Measurements from ENCODE around the gene NFS1. TPM values are rescaled to one million over a fixed set of nuclear protein-coding genes. Genes with fewer than 3 reads are reported as not detected.

NFS1 gene
- total RNA-seq, 1 experiment from 2014 or later = 69.8 TPM

DNA sequence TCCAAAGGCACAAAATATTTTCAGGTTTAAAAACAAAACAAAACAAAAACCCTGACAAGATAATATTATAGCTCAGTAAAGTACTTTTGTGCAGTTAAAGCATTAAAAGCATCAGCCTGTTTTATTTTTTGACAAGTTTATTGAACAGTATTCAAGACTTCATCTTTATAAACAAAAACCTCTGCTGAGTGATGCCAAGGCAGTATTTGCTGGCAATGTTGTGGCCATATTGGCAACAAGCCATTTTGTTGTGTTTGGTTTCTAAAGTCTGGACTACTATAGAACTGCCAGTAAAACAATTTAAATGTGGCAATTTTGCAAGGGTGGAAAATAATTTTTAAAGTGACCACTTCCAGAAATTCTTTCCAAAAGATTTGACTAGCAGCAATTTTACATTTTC, 50.3 kb downstream of the NFS1 start:
- peaks cover 4% of the 10 kb centered on the region for H3K36me3 ChIP-seq (ENCODE audit: control insufficient read depth, insufficient read depth, low read length)

GRCh38 chr20:35644806-35645205, 54.3 kb downstream of the NFS1 start:
- TF ChIP-seq, protein P1, sequence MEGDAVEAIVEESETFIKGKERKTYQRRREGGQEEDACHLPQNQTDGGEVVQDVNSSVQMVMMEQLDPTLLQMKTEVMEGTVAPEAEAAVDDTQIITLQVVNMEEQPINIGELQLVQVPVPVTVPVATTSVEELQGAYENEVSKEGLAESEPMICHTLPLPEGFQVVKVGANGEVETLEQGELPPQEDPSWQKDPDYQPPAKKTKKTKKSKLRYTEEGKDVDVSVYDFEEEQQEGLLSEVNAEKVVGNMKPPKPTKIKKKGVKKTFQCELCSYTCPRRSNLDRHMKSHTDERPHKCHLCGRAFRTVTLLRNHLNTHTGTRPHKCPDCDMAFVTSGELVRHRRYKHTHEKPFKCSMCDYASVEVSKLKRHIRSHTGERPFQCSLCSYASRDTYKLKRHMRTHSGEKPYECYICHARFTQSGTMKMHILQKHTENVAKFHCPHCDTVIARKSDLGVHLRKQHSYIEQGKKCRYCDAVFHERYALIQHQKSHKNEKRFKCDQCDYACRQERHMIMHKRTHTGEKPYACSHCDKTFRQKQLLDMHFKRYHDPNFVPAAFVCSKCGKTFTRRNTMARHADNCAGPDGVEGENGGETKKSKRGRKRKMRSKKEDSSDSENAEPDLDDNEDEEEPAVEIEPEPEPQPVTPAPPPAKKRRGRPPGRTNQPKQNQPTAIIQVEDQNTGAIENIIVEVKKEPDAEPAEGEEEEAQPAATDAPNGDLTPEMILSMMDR (IDR thresholded peaks at IDR 0.05; ENCODE audit: insufficient read depth in 1 of 2, low read depth in 1 of 2, low read length in 1 of 2, severe bottlenecking in 1 of 2, unreplicated experiment in 1 of 2) = no peak
- ChIA-PET POLR2A (interaction anchor here (1.0 to 1.1 kb wide), 2 partner anchors 19 to 310 kb away, joined by 3 read pairs; partner anchors contain the start of gene SCAND1), CTCF (no interaction called here)
- H3K4me3 Mint-ChIP-seq (ENCODE audit: unreplicated experiment) = no peak overlapping the region
- H3K27ac Mint-ChIP-seq (ENCODE audit: unreplicated experiment) = no peak overlapping the region
- no peaks in the 10 kb centered on the region for H3K27me3 Mint-ChIP-seq (ENCODE audit: insufficient read depth, unreplicated experiment)
- H3K4me1 Mint-ChIP-seq (ENCODE audit: low read depth, unreplicated experiment) = peaks cover 12% of the 10 kb centered on the region
- no TSS peak for BruUV-seq (replicated peaks)
- Histone ChIP-seq H3K9me3 (no peaks in the 10 kb centered on the region), H3K36me3 (ENCODE audit: control insufficient read depth, insufficient read depth, low read length) (no peaks in the 10 kb centered on the region; the same call in 1 of the 2 replicates), H3K4me3 (ENCODE audit: low read depth, low read length) (no peak overlapping the region), H3K4me1 (no peaks in the 10 kb centered on the region), H3K27me3 (replicated peaks; ENCODE audit: control insufficient read depth, insufficient read depth, low read length) (no peaks in the 10 kb centered on the region)
- H3K9me3 Mint-ChIP-seq (ENCODE audit: unreplicated experiment) = no peaks in the 10 kb centered on the region
- intact Hi-C loops (cut with micrococcal nuclease; ENCODE audit: unreplicated experiment) = no loop called here
- H3K36me3 Mint-ChIP-seq (ENCODE audit: insufficient read depth, unreplicated experiment) = peaks cover 88% of the 10 kb centered on the region
- no peak for DNase-seq

More for the DNA sequence above, 50.3 kb downstream of the NFS1 start:
- no peaks in the 10 kb centered on the region for H3K9me3 Mint-ChIP-seq (ENCODE audit: unreplicated experiment)
- peaks cover 6% of the 10 kb centered on the region for H3K4me1 Mint-ChIP-seq (ENCODE audit: low read depth, unreplicated experiment)
- Histone ChIP-seq H3K4me1 (no peaks in the 10 kb centered on the region), H3K27me3 (replicated peaks; ENCODE audit: control insufficient read depth, insufficient read depth, low read length) (no peaks in the 10 kb centered on the region), H3K4me3 (ENCODE audit: low read depth, low read length) (no peak overlapping the region), H3K9me3 (no peaks in the 10 kb centered on the region)
- ChIA-PET POLR2A (interaction anchor here (1.2 kb wide), 1 partner anchor 51 kb away, joined by 8 read pairs; the partner anchor contains the start of genes NFS1 and ROMO1), CTCF (no interaction called here)
- no peak for DNase-seq
- no peak overlapping the region for H3K27ac Mint-ChIP-seq (ENCODE audit: unreplicated experiment)
- H3K27me3 Mint-ChIP-seq (ENCODE audit: insufficient read depth, unreplicated experiment) = no peaks in the 10 kb centered on the region
- peaks cover 56% of the 10 kb centered on the region for H3K36me3 Mint-ChIP-seq (ENCODE audit: insufficient read depth, unreplicated experiment)
- TF ChIP-seq, protein P1 (IDR thresholded peaks at IDR 0.05; ENCODE audit: insufficient read depth in 1 of 2, low read depth in 1 of 2, low read length in 1 of 2, severe bottlenecking in 1 of 2, unreplicated experiment in 1 of 2) = no peak
- intact Hi-C loops (cut with micrococcal nuclease; ENCODE audit: unreplicated experiment) = no loop called here
- H3K4me3 Mint-ChIP-seq (ENCODE audit: unreplicated experiment) = no peak overlapping the region
- no TSS peak for BruUV-seq (replicated peaks)

- peaks cover 1% of the 10 kb centered on the region; the same call in 1 of the 2 replicates for H3K36me3 ChIP-seq (ENCODE audit: control insufficient read depth, insufficient read depth, low read length)
- peaks cover 77% of the 10 kb centered on the region for H3K36me3 Mint-ChIP-seq (ENCODE audit: insufficient read depth, unreplicated experiment)
- no TSS peak for BruUV-seq (replicated peaks)
- DNase-seq = no peak
- H3K4me3 Mint-ChIP-seq (ENCODE audit: unreplicated experiment) = no peak overlapping the region
- no peaks in the 10 kb centered on the region for H3K27me3 Mint-ChIP-seq (ENCODE audit: insufficient read depth, unreplicated experiment)
- POLR2A ChIA-PET = no interaction called here
- H3K27ac Mint-ChIP-seq (ENCODE audit: unreplicated experiment) = peak overlapping the region; percentile 22
- H3K9me3 Mint-ChIP-seq (ENCODE audit: unreplicated experiment) = no peaks in the 10 kb centered on the region
- H3K4me1 Mint-ChIP-seq (ENCODE audit: low read depth, unreplicated experiment) = peaks cover 17% of the 10 kb centered on the region
- H3K9me3 ChIP-seq = no peaks in the 10 kb centered on the region
- no peak overlapping the region for H3K4me3 ChIP-seq (ENCODE audit: low read depth, low read length)
- intact Hi-C loops (cut with micrococcal nuclease; ENCODE audit: unreplicated experiment) = no loop called here
- H3K4me1 ChIP-seq = no peaks in the 10 kb centered on the region; the same call in 1 of the 2 replicates
- TF ChIP-seq, protein P1 (IDR thresholded peaks at IDR 0.05; ENCODE audit: insufficient read depth in 1 of 2, low read depth in 1 of 2, low read length in 1 of 2, severe bottlenecking in 1 of 2, unreplicated experiment in 1 of 2) = no peak
- H3K27me3 ChIP-seq (replicated peaks; ENCODE audit: control insufficient read depth, insufficient read depth, low read length) = no peaks in the 10 kb centered on the region
- CTCF ChIA-PET = no interaction called here
Measured at GRCh38 chr20:35643045-35643444, 56.1 kb downstream of the NFS1 start.
